IPS DF 6.9 (cell line): ENCODE results near the gene ADH1A.

Source experiments
- DNase-seq: peaks from one replicate; pipeline ENCODE4 v3.0.0-alpha.2; 2013; ENCODE audit warnings: low read depth, low spot score
- H3K27ac ChIP-seq: one replicate; pipeline ENCODE4 v1.5.1; 2013; ENCODE audit warnings: low read length, control low read depth
- H3K27me3 ChIP-seq: 2 replicates; pipeline ENCODE4 v1.6.1; 2013; ENCODE audit warnings: mild to moderate bottlenecking, low read length; ENCODE audit not compliant: control insufficient read depth, insufficient read depth
- H3K36me3 ChIP-seq: 2 replicates; pipeline ENCODE4 v1.6.1; 2013; ENCODE audit warnings: low read length; ENCODE audit not compliant: control insufficient read depth, insufficient read depth
- H3K4me1 ChIP-seq: 2 replicates; pipeline ENCODE4 v1.6.1; 2013; ENCODE audit warnings: low read length; ENCODE audit not compliant: control insufficient read depth, insufficient read depth
- H3K4me3 ChIP-seq: 2 replicates; pipeline ENCODE4 v1.5.1; 2013; ENCODE audit warnings: mild to moderate bottlenecking, low read length
- H3K9me3 ChIP-seq: 2 replicates; pipeline ENCODE4 v1.6.1; 2013; ENCODE audit warnings: low read length, inconsistent platforms; ENCODE audit not compliant: control insufficient read depth, insufficient read depth
- WGBS: extraction: QIAGEN DNeasy Blood & Tissue Kit; methylation state at CpG from one replicate; pipeline ENCODE4 v1.1.7; 2013; ENCODE audit warnings: mixed read lengths, missing lambda C conversion rate; ENCODE audit not compliant: insufficient read length, insufficient coverage; 5-methylcytosine and 5-hydroxymethylcytosine counted together

Gene ADH1A

GRCh38 chr4:99290848-99291786, at the start of gene ADH1A:
Gene ADH1A (minus strand): TSS chr4:99290985. CDS start chr4:99290914, 71 bp downstream.
- H3K27ac ChIP-seq: no peak within 1 kb of the TSS
- no peaks in the 10 kb centered on the region for H3K9me3 ChIP-seq
- no CpG with 5 or more reads among the region's 3 CpGs for WGBS
- H3K36me3 ChIP-seq: no peaks in the 10 kb centered on the region
- H3K27me3 ChIP-seq: no peaks in the 10 kb centered on the region
- no peaks in the 10 kb centered on the region for H3K4me1 ChIP-seq
- no peak for DNase-seq
- H3K4me3 ChIP-seq: no peak within 1 kb of the TSS

- no peaks in the 10 kb centered on the region for H3K4me1 ChIP-seq
- H3K36me3 ChIP-seq: no peaks in the 10 kb centered on the region
- H3K9me3 ChIP-seq: no peaks in the 10 kb centered on the region
- WGBS: no CpG with 5 or more reads among the region's 3 CpGs
- no peaks in the 10 kb centered on the region for H3K27me3 ChIP-seq
- H3K4me3 ChIP-seq: no peak overlapping the region
- no peak overlapping the region for H3K27ac ChIP-seq
- no peak for DNase-seq
Measured at GRCh38 chr4:99339172-99339571, 48.4 kb upstream of the ADH1A start.

GRCh38 chr4:99336553-99336952, 45.8 kb upstream of the ADH1A start:
- no peak overlapping the region for H3K27ac ChIP-seq
- no peaks in the 10 kb centered on the region for H3K27me3 ChIP-seq
- DNase-seq: no peak
- WGBS: no CpG with 5 or more reads among the region's 4 CpGs
- no peaks in the 10 kb centered on the region for H3K36me3 ChIP-seq
- H3K4me3 ChIP-seq: no peak overlapping the region
- no peaks in the 10 kb centered on the region for H3K9me3 ChIP-seq
- no peaks in the 10 kb centered on the region for H3K4me1 ChIP-seq

- no peaks in the 10 kb centered on the region for H3K9me3 ChIP-seq
- WGBS: no CpG with 5 or more reads among the region's 1 CpG
- no peak overlapping the region for H3K27ac ChIP-seq
- H3K4me1 ChIP-seq: no peaks in the 10 kb centered on the region
- DNase-seq: no peak
- no peaks in the 10 kb centered on the region for H3K27me3 ChIP-seq
- no peaks in the 10 kb centered on the region for H3K36me3 ChIP-seq
- H3K4me3 ChIP-seq: no peak overlapping the region
Measured at GRCh38 chr4:99334880-99335279, 44.1 kb upstream of the ADH1A start.

GRCh38 chr4:99330648-99331047, 39.9 kb upstream of the ADH1A start:
- Histone ChIP-seq H3K36me3 (no peaks in the 10 kb centered on the region), H3K4me1 (no peaks in the 10 kb centered on the region), H3K4me3 (no peak overlapping the region), H3K9me3 (no peaks in the 10 kb centered on the region), H3K27me3 (no peaks in the 10 kb centered on the region), H3K27ac (no peak overlapping the region)
- no peak for DNase-seq
- no CpG with 5 or more reads among the region's 3 CpGs for WGBS

- H3K4me3 ChIP-seq: no peak overlapping the region
- no peaks in the 10 kb centered on the region for H3K4me1 ChIP-seq
- WGBS: no CpG with 5 or more reads among the region's 2 CpGs
- H3K27me3 ChIP-seq: no peaks in the 10 kb centered on the region
- DNase-seq: no peak
- no peaks in the 10 kb centered on the region for H3K9me3 ChIP-seq
- H3K27ac ChIP-seq: no peak overlapping the region
- H3K36me3 ChIP-seq: no peaks in the 10 kb centered on the region
Measured at GRCh38 chr4:99329876-99330275, 39.1 kb upstream of the ADH1A start.

GRCh38 chr4:99324979-99325378, 34.2 kb upstream of the ADH1A start:
- Histone ChIP-seq H3K4me1 (peaks cover 2% of the 10 kb centered on the region; the same call in 1 of the 2 replicates), H3K9me3 (no peaks in the 10 kb centered on the region), H3K36me3 (no peaks in the 10 kb centered on the region), H3K27me3 (no peaks in the 10 kb centered on the region), H3K27ac (no peak overlapping the region), H3K4me3 (no peak overlapping the region)
- no CpG with 5 or more reads among the region's 3 CpGs for WGBS
- no peak for DNase-seq

GRCh38 chr4:99324361-99324760, 33.6 kb upstream of the ADH1A start:
- Histone ChIP-seq H3K36me3 (no peaks in the 10 kb centered on the region), H3K27ac (no peak overlapping the region), H3K4me3 (no peak overlapping the region), H3K27me3 (no peaks in the 10 kb centered on the region), H3K9me3 (no peaks in the 10 kb centered on the region), H3K4me1 (peaks cover 2% of the 10 kb centered on the region; the same call in 1 of the 2 replicates)
- DNase-seq: no peak
- no CpG with 5 or more reads among the region's 1 CpG for WGBS

- Histone ChIP-seq H3K4me3 (no peak overlapping the region), H3K36me3 (no peaks in the 10 kb centered on the region), H3K27me3 (no peaks in the 10 kb centered on the region), H3K4me1 (peaks cover 2% of the 10 kb centered on the region; the same call in 1 of the 2 replicates), H3K9me3 (no peaks in the 10 kb centered on the region), H3K27ac (no peak overlapping the region)
- no peak for DNase-seq
- no CpG with 5 or more reads among the region's 1 CpG for WGBS
Measured at GRCh38 chr4:99323756-99324155, 33.0 kb upstream of the ADH1A start.

- Histone ChIP-seq H3K9me3 (no peaks in the 10 kb centered on the region), H3K36me3 (no peaks in the 10 kb centered on the region), H3K4me3 (no peak within 1 kb of the TSS), H3K27me3 (no peaks in the 10 kb centered on the region), H3K27ac (no peak within 1 kb of the TSS), H3K4me1 (peaks cover 2% of the 10 kb centered on the region; the same call in 1 of the 2 replicates)
- no CpG with 5 or more reads among the region's 8 CpGs for WGBS
- DNase-seq: no peak
Measured at GRCh38 chr4:99321241-99322191, 30.7 kb upstream of the ADH1A start, which contains the start of gene ADH1B. Gene ADH1B (minus strand): TSS chr4:99321401. CDS start chr4:99321331, 70 bp downstream.
